Activated CD4-positive, alpha-beta T cell treated with anti-CD3 and anti-CD28 coated beads, Interleukin-2, amount 50 U/mL, for 48 hours (primary cell): ENCODE results near the gene ATG10.
A peak's percentile ranks its signal among the peaks of the same experiment; 100 is the strongest.

Experiments
- DNase-seq, 2 experiments: peaks; one replicate each; pipeline ENCODE4 v3.0.0-alpha.2; 2020

The ATG10 gene

DNA sequence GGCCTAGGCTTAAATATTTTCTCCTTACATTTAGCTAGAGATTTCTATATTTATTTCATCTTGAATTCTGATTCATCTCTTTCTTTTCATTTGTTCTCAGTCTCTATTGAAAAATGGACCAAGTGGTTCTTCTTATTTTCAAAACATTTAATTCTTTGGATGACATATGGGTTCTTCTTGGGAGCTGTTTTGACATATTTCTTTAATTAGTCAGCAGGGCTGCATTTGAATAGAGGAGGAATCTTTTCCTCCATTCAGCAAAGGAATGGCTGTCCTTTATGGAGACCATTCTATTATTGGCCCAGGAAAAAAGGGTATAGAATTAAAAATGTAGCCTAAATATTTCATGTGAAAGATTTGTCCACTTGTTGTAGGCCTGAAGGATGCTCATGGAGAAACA is 196.5 kb downstream of the ATG10 start:
- DNase-seq: no peak

DNA sequence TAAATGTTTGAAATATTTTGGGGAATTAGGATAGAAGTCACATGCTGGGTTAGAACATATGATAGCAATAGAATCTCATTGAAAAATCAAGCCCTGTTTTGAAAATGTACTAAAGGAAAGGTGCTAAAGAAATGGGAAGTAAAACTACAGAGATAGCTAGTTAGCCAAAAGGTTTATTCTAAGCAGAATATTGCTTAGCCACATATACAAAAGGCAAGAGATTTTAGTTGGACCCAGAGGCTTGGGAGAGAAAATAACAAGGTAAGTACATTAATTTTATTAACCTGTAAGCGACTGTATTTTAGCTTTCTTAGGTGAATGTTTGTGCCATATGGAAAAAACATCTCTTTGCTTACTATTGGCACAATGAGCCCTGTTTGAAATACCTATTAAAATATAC is 198.1 kb downstream of the ATG10 start:
- DNase-seq: no peak

DNA sequence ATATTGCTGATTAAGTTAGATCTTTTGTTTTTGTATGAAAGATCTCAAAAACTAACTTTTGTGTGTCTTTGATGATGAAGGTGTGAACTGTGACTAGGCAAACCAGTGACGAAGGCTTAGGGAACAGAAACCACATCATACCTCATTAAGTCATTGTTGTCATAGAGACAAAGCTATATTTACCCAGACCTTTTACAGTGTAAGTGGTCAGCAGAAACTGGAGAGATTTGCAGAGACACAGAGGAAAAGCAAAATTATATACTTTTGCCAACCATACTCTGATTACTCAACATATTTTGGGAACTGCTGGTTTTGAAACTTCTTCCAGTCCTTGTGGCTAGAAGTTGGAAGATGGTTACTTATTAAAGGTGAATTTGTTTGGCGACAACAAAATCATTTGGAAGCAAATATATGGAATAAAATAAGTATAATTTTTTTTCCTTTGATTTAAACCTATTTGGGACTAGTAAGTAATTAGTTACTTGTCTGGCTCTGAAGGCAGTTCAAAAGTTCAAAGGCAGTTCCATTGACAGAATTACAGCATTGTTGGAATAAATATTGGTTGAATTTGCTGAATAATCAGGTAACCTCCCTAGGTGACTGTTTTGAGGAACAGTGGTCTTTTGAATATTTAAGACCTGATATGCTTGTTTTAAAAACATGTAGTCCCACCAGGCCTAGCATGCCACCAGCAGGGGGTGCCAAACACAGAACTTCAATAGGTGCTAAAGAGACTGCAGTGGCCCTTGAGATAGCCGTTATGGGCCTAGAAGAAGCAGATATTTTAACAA is 202.5 kb downstream of the ATG10 start:
- DNase-seq: peak; percentile 78 to 83

DNA sequence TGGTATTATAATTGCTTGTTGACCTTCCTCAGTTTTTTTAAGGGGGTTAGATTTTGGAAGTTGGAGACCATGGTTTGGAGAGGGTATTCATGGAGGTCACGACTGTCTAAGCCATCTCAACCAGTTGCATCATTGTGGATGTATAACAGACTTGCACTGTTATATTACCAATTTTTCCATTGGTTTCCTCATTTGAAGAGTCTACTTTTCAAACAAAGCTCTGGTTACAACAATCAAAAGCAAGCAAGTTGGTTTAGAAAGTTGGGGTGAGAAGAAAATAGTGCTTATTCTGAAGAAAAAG is 203.0 kb downstream of the ATG10 start:
- no peak for DNase-seq

DNA sequence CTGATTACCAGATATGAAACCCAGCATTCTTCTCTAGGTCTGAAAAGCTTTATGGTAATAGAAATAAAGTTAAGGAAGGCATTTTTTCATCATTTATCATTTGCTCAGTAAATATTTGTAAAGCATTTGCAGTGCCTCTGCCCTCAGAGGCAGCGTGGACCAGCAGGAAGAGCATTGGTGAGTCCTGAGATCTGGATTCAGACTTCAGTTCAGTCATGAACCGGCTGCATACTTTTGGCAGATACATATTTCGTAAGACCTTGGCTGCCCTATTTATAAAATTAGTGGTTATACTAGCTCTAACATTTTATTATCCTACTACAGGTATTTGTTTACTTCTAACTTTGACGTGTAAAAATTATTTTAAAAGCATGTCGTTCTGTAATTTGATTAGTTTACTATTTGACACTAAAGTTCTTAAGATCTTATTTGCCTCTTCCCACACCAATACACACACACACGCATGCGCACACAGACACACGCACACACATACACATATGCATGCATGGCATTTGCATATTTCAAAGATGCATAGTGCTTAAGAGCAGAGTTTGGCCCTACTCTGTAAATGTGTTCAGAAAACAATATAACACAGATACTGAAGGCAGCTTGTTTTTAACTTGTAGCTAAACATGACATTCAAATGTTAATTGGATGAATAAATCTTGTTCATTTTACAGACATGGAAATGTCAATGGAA is 204.4 kb downstream of the ATG10 start:
- DNase-seq: no peak

DNA sequence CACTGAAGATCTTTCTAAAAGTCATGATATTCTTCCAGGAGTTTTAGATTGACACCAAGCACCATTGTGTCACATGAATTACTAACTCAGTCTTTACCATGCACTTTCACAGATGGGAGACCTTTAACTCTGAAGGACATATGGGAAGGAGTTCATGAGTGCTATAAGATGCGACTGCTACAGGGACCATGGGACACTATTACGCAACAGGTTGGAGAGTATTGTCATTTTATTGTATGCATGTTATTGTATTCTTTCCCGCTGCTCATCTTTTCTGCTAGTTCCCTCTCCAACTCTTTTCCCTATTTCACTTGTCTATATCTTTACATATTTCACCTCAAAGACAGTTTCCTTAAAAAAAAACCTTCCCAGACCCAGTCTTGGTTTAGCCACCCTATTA is 206.6 kb downstream of the ATG10 start:
- no peak for DNase-seq

DNA sequence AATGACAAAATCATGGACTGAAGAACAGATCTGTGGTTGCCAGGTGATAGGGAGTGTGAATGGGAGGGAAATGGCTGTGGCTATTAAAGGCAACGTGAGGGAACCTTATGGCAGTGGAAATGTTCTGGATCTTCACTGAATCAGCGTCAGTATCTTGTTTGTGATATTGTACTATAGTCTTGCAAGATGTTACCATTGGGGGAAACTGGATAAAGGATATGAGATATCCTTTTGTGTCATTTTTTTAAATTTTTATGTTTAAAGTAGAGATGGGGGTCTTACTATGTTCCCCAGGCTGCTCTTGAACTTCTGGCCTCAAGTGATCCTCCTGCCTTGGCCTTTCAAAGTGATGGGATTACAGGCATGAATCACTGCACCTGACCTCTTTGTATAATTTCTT is 210.8 kb downstream of the ATG10 start:
- no peak for DNase-seq

DNA sequence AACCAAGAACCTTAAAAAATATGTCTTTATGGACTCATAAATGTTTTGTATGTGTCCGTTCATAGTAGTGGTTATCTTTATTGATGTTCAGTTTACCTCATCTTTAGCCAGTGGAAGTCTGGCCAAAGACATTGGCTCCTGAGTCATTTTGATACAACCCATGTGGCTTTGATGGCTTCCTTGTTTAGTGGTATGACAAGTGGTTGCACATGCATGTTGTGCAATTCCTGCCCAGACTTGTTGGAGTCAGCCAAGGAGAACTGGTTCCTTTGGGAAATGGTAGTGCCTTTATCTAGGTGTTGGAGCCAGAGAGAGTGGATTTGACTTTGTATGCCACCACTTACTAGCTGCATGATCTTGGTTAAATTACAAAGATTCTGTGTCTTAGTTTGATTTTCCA is 212.0 kb downstream of the ATG10 start:
- DNase-seq: no peak

DNA sequence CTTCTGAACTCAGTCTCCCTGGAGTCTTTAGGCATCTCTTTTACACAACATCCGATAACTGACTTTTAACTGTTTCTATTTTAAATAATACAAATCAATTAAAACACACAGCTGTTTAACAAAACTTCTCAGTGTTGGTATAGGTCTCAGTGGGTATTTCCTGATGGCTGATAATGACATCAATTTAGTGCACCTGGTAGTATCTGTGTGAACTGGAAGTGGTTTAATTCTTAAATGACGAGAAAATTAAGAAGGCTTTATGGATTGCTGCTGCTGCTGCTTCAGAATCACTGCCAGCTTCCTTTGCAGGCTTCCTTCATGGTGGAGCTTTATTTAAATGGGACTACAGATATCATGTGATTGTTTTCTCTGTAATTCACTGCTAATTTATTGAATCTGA is 214.0 kb downstream of the ATG10 start:
- no peak for DNase-seq

DNA sequence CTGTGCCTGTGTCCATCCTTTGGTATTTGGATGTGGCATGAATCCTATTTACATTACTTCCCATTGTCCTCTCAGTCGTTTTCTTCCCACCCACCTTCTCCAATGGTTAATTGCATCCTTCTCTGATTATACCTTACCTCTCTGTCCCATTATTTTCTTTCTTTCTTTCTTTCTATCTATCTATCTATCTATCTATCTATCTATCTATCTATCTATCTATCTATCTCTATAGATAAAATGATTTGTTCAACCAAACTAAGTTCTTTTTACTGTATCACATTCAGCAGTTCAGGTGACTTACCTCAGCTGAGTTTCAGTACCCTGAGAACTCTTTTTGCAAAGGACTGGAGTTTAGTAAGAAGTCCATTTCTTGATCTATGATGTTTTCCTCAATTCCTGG is 225.7 kb downstream of the ATG10 start:
- DNase-seq: no peak

DNA sequence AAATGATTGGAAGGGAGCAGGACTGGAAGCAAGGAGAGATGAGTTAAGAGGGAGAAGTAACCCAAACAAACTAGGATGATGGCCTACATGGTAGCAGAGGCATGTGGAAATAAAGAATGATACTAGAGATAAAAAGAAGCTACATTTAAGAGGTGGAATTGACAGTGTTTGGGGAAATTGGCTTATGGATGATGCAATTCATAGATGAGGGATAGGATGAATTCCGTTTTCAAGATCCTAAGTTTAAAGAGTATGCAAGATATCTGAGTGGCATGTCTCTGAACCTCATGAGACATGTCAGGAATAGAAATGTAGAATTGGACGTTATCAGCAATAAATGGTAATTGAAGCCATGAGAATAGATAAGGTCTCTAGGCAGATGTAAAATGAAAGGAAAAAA is 232.7 kb downstream of the ATG10 start:
- DNase-seq: no peak

DNA sequence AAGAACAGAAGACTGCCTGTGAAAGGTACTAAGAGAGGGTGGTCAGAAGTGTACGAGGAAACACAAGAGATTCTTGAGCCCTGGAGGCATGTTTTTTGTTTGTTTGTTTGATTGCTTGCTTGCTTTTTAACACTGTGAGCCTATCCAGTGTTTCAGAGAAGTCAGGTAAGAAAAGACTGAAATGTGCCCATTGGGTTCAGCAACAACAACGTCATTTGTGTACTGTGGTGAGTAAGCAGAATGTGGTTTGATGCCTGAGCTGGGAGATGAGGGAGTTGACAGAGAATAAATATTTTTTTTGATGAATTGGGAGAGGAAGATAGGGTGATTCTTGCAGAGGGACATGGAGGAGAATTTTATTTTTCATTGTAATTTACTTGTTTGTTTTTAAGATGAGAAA is 233.2 kb downstream of the ATG10 start:
- no peak for DNase-seq

DNA sequence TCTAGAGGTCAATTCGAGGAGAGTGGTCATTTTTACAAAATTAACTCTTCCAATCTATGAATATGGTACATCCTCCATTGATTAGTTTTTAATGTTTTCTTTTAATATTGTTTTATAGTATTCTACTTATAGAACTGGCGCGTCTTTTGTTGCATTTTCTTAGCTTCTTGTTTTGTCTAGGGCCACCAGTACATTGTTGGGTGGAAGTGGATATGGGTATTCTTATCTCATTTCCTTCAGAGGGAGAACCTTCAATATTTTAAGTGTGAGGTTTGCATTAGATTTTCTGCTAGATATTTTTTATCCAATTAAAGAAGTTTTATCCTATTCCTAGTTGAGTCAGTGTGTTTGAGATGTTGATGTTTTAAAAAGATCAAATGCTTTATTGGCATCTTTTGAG is 236.5 kb downstream of the ATG10 start:
- DNase-seq: no peak

DNA sequence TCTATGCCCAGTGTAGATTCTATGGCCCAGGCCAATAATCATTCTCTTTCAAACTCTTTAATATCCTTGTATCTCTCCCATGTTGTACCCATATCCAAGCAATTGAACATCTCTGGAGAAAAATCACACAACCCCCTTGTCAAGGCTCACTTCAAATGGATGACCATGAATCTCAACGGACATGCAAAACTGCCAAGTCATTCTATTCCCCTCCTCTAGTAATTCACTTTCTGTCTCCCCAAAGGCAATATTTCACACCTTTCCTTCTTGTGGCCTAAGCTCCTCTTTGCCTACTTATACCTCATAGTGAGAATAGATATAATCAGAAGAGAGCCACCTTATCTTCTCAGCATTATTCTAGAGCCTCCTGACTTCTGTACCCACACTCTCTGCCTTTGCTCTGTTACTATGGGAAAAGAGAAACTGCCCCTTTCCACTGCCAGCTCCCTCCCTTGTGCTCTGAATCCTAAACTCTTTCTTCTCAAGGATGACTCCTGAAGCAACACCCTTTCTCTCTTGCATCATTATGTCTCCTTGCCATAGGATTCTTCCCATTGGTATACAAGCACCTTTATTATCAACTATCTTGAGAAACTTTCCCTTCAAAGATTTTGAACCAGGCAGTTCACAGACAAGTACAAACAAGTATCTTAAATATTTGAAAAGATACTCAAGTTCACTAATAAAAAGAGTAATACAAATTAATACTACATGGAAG is 240.2 kb downstream of the ATG10 start:
- DNase-seq: no peak

DNA sequence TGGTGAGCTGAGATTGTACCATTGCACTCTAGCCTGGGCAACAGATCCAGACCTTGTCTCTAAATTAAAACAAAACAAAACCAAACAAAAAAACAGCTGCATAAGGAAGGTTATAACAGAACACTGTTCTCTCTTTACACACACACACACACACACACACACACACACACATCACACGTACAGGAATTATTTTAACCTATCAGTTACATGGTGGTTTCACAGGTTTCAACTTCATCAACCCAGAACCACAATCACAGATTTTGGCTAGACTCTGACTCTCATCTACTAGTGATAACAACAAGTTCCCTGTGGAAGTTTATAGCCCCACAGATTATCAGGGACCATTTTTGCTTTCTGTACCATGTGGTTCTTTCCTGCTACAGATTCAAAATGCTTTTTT is 246.1 kb downstream of the ATG10 start:
- no peak for DNase-seq

DNA sequence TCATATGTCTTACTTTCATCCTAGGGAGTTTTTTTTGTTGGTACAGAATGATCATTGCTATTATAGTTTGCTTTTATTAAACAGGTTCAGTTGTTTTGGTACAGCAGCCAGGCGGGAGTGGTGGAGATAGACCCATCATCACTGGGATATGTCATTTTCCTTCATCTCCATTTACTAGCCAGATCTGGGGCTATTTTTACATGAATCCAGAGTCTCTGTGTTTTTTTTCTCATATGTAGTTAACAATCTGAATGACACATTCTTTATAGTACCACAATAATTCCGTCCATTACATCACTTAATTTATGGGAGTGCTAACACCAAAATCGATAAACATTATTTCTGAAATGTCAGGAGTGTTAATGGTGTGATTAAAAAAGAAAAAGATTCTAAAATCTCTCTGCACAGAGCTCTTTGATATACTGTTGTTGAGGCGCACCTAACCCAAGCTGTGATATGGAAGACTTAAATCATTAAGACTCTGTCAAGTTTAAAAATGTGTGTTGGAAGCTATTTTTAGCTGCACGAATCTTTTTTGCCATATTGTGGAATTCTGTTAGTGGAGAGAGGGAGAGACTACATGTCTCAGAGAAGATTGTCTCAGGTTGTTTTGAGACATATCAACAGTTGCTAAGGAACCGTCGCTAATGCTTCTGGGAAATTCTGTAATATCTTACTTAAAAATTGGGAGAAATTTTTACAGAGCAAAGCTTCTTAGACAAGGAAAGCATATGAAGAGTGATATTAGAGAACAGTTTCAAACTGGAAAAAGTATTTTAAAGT is 246.7 kb downstream of the ATG10 start:
- no peak for DNase-seq

DNA sequence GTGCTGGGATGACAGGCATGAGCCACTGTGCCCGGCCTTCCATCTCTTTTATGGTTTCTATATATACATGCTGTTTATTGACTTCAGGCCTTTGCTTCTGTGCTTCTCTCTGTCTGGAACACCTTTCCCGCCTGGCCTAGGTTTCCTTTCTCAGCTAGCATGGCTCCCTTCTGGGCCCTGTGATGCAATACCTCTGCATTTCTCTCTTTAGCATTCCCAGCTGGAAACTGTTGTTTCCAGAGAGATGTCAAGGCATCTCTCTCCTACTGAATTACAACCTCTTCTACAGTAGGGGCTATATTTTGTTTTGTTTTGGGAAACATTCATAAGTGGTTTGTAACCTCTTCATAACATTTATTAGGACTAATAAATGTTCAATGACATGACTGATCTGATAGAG is 249.2 kb downstream of the ATG10 start:
- no peak for DNase-seq

DNA sequence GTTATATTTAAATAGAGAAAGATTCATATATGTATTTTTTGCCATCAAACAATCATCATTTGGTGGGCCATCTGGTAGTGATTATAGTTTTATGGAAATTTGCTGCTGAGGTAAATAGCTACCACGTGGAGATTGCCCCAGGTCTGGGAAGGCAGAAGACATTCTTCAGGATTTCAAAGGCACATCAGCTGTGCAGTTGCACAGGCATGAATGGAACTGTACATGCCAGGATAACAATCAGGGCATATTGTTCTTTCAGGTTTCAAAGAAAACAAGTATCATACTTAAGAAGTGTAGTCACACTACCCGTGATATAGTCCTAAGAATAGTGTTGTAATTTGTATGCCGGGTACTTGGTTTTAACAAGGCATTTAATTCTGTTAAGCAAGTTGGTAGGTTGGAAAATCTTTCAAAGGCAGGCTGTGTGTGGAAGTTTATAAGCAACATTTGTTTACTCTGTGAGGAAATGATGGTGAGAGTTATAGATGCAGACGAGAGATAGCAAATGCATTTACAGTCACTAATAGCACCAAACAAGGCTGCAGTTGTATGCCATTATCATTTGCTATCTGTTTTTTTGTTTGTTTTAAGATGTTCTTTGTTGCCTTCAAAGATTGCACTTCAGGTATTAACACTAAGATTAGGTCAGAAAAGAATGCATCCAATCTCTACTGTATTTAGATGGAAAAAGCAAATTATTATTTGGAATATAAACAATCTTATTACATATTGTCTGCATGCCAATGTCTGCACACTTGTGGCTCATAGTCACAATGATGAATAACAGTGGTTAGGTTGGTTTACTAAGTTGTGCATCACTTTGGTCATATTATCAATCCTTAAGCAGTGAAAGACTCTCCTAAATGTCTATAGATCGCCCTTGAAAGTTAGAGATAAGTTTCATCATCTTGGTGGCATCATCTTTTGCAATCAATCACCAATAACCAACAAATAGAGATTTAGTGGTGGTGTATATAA is 251.1 kb downstream of the ATG10 start:
- no peak for DNase-seq

DNA sequence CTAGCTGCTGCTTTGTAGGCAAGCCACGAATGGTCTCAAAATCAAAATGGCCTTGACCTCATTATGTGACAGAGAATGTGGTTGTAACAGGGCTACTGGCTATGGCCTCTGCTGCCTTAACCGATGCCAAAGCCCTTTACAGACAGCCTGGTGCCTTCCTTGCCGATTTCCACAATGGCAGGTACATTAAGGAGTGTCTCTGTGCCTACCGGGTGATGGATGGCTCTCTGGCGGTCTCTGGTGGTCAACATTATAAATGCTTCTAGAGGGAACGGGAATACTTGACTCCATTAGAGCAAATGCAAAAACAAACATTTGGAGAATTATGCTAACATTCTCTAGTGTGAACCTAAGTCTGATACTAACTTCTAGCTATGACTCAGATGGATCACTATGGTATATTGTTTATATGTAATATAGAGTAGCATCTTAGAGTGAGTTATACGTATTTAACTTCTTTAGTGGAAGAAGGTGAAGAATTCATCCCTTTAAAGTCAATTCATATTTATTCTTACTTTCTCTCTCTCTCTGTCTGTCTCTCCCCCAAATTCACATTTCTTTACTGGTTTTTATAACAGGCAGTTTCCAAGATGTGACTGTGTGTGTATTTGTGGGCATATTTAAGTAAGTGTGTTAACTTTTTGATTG is 253.8 kb downstream of the ATG10 start:
- DNase-seq: peak; percentile 63 to 72

DNA sequence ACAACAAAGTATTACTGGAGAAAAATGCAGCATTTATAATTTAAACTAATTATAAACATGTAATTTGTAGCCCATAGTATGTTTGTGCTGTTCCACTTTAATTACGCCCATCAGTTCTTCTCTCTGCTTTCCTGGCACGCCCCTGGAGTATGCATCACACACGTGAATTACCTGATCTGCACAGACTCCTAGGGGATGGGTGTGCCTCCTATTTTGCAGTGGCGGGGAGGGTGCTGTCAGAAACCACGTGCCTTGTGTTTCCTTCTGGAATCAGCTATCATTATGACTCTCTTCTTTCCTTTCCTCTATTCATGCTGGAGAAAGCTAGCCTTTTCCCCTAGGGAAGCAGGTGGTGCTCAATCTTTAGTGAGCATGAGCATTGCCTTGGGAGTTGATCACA is 263.1 kb downstream of the ATG10 start:
- DNase-seq: no peak

DNA sequence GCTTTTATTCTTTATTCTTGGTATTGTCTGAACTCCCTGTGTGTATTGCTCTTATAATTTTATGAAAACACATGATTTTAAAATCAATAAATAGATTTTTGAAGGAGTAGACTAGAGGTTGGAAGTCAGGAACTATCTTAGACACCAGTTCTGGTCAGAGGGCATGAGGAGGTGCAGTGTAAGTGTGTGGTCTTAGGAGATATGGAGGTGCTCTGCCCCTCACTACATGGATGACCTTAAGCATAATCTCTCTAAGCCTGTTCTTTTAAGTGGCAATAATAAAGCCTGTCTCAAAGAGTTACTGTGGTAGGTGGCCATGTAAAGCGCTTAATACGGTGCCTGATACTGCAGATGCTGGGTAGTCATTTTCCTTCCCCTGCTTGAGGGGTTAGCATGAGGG is 272.3 kb downstream of the ATG10 start:
- DNase-seq: no peak
